Measurements from ENCODE around the gene IER2.
"Not testable (repeated sequence)": the region's sequence is repeated elsewhere in the genome, so short reads cannot be mapped to it uniquely, and the experiment has no call there.

IER2 gene

GRCh38 chr19:13146763-13147563 lies 3.2 kb upstream of the IER2 start:
- H3K4me3 ChIP-seq (ENCODE audit: control insufficient read depth, low read depth, low read length): no peak overlapping the region
- no peak for TF ChIP-seq CTCF (IDR thresholded peaks at IDR 0.05; ENCODE audit: control insufficient read depth, insufficient read depth, low read depth, low read length, missing control alignments)
- DNase-seq (ENCODE audit: low read depth): no peak

GRCh38 chr19:13149173-13149627 lies 1.0 kb upstream of the IER2 start:
- DNase-seq (ENCODE audit: low read depth): not testable (repeated sequence)
- H3K4me3 ChIP-seq (ENCODE audit: control insufficient read depth, low read depth, low read length): peak overlapping the region; percentile 71

GRCh38 chr19:13149628-13150186 lies 504 bp upstream of the IER2 start:
- TF ChIP-seq CTCF (IDR thresholded peaks at IDR 0.05; ENCODE audit: control insufficient read depth, insufficient read depth, low read depth, low read length, missing control alignments): no peak
- no peak for DNase-seq (ENCODE audit: low read depth)

GRCh38 chr19:13150931-13151604 lies 857 bp downstream of the IER2 start:
- no peak for DNase-seq (ENCODE audit: low read depth)
- peak overlapping the region; percentile 71 for H3K4me3 ChIP-seq (ENCODE audit: control insufficient read depth, low read depth, low read length)
- no peak for TF ChIP-seq CTCF (IDR thresholded peaks at IDR 0.05; ENCODE audit: control insufficient read depth, insufficient read depth, low read depth, low read length, missing control alignments)

More at GRCh38 chr19:13149628-13150186, 504 bp upstream of the IER2 start:
- peak overlapping the region; percentile 71 for H3K4me3 ChIP-seq (ENCODE audit: control insufficient read depth, low read depth, low read length)

GRCh38 chr19:13151605-13152355 lies 1.6 kb downstream of the IER2 start:
- no peak for TF ChIP-seq CTCF (IDR thresholded peaks at IDR 0.05; ENCODE audit: control insufficient read depth, insufficient read depth, low read depth, low read length, missing control alignments)
- H3K4me3 ChIP-seq (ENCODE audit: control insufficient read depth, low read depth, low read length): peak overlapping the region; percentile 71
- DNase-seq (ENCODE audit: low read depth): peak; percentile 75

- TF ChIP-seq CTCF (IDR thresholded peaks at IDR 0.05; ENCODE audit: control insufficient read depth, insufficient read depth, low read depth, low read length, missing control alignments): no peak
- no peak for DNase-seq (ENCODE audit: low read depth)
- H3K4me3 ChIP-seq (ENCODE audit: control insufficient read depth, low read depth, low read length): peak overlapping the region; percentile 63
These were observed 2.3 kb downstream of the IER2 start for GRCh38 chr19:13152356-13152973.
